ENCODE data around the gene HK2. TPM values are rescaled to one million over a fixed set of nuclear protein-coding genes. Genes with fewer than 3 reads are reported as not detected.

HK2 gene
- total RNA-seq, 2 donors from 2014 or later, result 162 to 396 TPM

DNA sequence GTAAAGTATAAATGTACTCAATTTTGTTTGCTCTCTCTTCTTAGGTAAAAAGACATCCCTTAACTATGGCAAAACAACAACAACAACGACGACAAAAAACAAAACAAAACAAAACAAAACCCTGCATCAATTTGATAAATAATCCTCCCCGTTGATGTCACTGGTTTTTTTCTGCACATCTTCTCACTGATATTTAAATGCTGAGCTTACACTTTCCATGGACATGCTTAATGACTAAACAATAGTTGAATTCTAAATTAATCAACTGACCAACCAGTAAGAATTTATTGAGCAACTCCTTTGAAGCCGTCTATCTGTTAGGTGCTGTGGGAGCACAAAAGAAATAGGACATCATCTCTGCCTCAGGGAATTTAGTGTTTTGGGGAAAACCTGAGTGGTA lies 104.3 kb downstream of the HK2 start:
- intact Hi-C loops (cut with DNase I), result no loop called here
- H3K4me3 ChIP-seq, result no peak overlapping the region
- no peak overlapping the region for H3K9ac ChIP-seq (ENCODE audit: low read depth in 2 of 2, low read length in 2 of 2)
- H3K27me3 ChIP-seq, result no peaks in the 10 kb centered on the region
- no peak overlapping the region for H3K27ac ChIP-seq
- no peaks in the 10 kb centered on the region for H3K36me3 ChIP-seq
- TF ChIP-seq, protein P1, sequence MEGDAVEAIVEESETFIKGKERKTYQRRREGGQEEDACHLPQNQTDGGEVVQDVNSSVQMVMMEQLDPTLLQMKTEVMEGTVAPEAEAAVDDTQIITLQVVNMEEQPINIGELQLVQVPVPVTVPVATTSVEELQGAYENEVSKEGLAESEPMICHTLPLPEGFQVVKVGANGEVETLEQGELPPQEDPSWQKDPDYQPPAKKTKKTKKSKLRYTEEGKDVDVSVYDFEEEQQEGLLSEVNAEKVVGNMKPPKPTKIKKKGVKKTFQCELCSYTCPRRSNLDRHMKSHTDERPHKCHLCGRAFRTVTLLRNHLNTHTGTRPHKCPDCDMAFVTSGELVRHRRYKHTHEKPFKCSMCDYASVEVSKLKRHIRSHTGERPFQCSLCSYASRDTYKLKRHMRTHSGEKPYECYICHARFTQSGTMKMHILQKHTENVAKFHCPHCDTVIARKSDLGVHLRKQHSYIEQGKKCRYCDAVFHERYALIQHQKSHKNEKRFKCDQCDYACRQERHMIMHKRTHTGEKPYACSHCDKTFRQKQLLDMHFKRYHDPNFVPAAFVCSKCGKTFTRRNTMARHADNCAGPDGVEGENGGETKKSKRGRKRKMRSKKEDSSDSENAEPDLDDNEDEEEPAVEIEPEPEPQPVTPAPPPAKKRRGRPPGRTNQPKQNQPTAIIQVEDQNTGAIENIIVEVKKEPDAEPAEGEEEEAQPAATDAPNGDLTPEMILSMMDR (IDR thresholded peaks at IDR 0.05), result no peak
- H3K4me1 ChIP-seq, result no peaks in the 10 kb centered on the region
- H3K9me3 ChIP-seq, result no peaks in the 10 kb centered on the region
- no peak for DNase-seq

DNA sequence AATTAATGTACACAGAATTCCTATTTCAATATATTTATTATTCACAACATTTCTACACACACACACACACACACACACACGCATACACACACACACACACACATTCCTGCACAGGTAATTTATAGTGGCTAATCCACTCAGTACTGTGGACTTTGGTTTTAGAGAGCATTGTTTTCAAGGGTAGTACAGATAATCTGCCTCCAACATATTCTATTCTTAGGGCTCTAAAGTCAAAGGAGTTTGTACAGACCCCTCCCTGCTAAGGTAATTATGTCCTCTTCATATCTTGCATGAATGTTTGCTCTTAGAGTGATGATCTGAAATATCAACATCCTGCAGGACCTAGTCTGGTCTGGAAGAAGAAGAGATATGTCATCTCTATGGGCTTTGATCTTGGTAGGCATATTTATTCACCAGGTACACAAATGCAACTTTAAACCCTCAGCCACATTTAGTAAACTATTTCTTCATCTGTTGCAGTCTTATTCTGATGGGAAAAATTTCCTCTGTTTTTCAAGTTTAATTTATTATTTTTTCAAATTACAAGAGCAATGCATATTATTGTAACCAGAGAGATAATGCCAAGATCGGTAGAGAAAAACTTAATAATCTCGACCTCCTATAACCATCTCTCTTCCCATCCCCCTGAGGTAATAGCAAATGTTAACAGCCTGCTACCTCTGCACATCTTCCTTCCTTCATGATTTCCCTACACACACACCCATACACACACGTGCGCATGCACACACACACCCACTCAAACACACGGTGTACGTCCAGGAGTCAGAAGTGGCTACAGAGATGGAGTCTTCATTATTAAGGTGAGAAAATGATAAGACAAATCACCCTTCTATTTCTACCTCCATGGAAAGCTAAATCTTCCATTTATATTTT lies 106.2 kb downstream of the HK2 start:
- Histone ChIP-seq H3K9me3 (no peaks in the 10 kb centered on the region), H3K36me3 (no peaks in the 10 kb centered on the region), H3K27ac (no peak overlapping the region), H3K27me3 (no peaks in the 10 kb centered on the region), H3K4me3 (no peak overlapping the region), H3K4me1 (no peaks in the 10 kb centered on the region), H3K9ac (ENCODE audit: low read depth in 2 of 2, low read length in 2 of 2) (no peak overlapping the region)
- TF ChIP-seq, protein P1 (IDR thresholded peaks at IDR 0.05), result no peak
- intact Hi-C loops (cut with DNase I), result no loop called here
- no peak for DNase-seq

DNA sequence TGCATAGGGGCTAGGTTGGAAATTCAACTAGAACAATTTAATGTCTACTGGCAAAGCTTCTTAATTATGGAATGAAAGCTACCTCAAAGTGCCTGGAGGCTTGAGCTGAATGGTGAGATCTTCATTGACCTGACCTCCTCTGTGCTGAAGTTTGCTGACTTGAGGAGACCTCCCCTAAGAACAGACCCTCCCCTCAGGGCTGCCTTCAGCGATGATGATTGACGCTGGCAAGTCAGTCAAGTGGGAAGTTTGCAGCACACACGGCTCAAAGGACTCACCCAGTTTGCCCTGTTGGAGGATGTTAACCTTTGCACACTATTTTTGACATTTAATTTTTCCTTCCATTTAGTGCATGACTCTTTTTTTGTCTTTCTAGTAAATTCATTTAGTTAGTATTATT lies 107.4 kb downstream of the HK2 start:
- intact Hi-C loops (cut with DNase I), result no loop called here
- H3K4me1 ChIP-seq, result no peaks in the 10 kb centered on the region
- no peak overlapping the region for H3K9ac ChIP-seq (ENCODE audit: low read depth in 2 of 2, low read length in 2 of 2)
- H3K36me3 ChIP-seq, result no peaks in the 10 kb centered on the region
- TF ChIP-seq, protein P1 (IDR thresholded peaks at IDR 0.05), result no peak
- H3K27me3 ChIP-seq, result no peaks in the 10 kb centered on the region
- no peaks in the 10 kb centered on the region for H3K9me3 ChIP-seq
- no peak overlapping the region for H3K27ac ChIP-seq
- DNase-seq, result no peak
- no peak overlapping the region for H3K4me3 ChIP-seq

DNA sequence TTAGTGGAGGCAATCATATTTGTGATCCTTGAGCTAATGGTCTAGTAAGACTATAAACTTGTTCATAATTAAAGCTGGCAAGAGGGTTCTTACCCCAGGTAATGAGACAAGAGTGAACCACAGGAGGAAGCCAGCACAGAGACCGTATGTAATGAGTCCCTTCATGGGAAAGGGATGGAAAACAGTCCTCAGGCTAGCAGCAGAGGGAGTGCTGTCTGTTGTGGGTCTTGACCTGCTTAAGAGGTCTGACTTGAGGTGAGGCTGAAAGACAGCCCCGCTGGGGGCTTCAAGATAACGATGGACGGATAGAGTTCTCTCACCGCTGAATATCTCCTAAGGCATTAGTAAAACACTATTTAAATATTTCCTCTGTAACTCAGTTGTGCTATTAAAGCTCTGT lies 108.3 kb downstream of the HK2 start:
- intact Hi-C loops (cut with DNase I), result no loop called here
- H3K27me3 ChIP-seq, result no peaks in the 10 kb centered on the region
- TF ChIP-seq, protein P1 (IDR thresholded peaks at IDR 0.05), result no peak
- no peaks in the 10 kb centered on the region for H3K9me3 ChIP-seq
- H3K27ac ChIP-seq, result no peak overlapping the region
- H3K9ac ChIP-seq (ENCODE audit: low read depth in 2 of 2, low read length in 2 of 2), result no peak overlapping the region
- H3K4me1 ChIP-seq, result no peaks in the 10 kb centered on the region
- H3K36me3 ChIP-seq, result no peaks in the 10 kb centered on the region
- no peak for DNase-seq
- no peak overlapping the region for H3K4me3 ChIP-seq

Other genes starting within 250 kb of the HK2 start
- gene M1AP, start 185.8 kb upstream of the HK2 start, total RNA-seq, result under 1 TPM in 1 of 2 donors, not detected in 1; 0.35 TPM
- gene SEMA4F, start 179.9 kb upstream of the HK2 start, total RNA-seq, result 1 to 10 TPM; 4.4 to 5.5 TPM
- gene POLE4, start 124.5 kb downstream of the HK2 start, total RNA-seq, result 10 to 100 TPM; 59.2 to 61.8 TPM

All from colonic mucosa (tissue), 4 donors.